NT2/D1 (cell line): ENCODE data around the gene DRC7.

Experiments
- DNase-seq: peaks from one replicate; pipeline ENCODE4 v3.0.0-alpha.2; 2011; ENCODE audit warnings: low read depth, low spot score
- H3K27me3 ChIP-seq: 2 replicates; pipeline ENCODE4 v1.6.0; 2011; ENCODE audit warnings: mild to moderate bottlenecking; ENCODE audit not compliant: insufficient read length, insufficient read depth
- H3K36me3 ChIP-seq: 2 replicates; pipeline ENCODE4 v1.6.1; 2011; ENCODE audit warnings: mild to moderate bottlenecking, low read length, mixed read lengths; ENCODE audit not compliant: insufficient read depth, insufficient read length
- H3K4me1 ChIP-seq: 2 replicates; pipeline ENCODE4 v1.5.1; 2011; ENCODE audit not compliant: insufficient read depth, insufficient read length
- H3K4me3 ChIP-seq: 2 replicates; pipeline ENCODE4 v1.5.1; 2011; ENCODE audit warnings: low read depth; ENCODE audit not compliant: insufficient read length
- H3K9ac ChIP-seq: 2 replicates; pipeline ENCODE4 v1.6.0; 2011; ENCODE audit warnings: low read depth; ENCODE audit not compliant: insufficient read length
- H3K9me3 ChIP-seq: 2 replicates; pipeline ENCODE4 v1.5.1; 2011; ENCODE audit warnings: mild to moderate bottlenecking, low read length; ENCODE audit not compliant: insufficient read depth
- SUZ12 ChIP-seq: IDR thresholded peaks from 2 replicates; pipeline ENCODE4 v1.6.1; 2011; ENCODE audit not compliant: insufficient read length, insufficient read depth; ENCODE audit errors: extremely low read depth
- YY1 ChIP-seq: IDR thresholded peaks from 2 replicates; pipeline ENCODE4 v1.6.1; 2011; ENCODE audit not compliant: insufficient read length, insufficient read depth
- ZNF274 ChIP-seq: IDR thresholded peaks from 2 replicates; pipeline ENCODE4 v1.6.1; 2011; ENCODE audit warnings: mild to moderate bottlenecking, low read depth, low read length

Gene DRC7

GRCh38 chr16:57694725-57695679 lies at the start of gene DRC7:
Gene DRC7, plus strand, starts transcription at chr16:57694806. Its CDS starts 3,144 bp downstream, at chr16:57697950.
- no peak for TF ChIP-seq SUZ12
- no peak for TF ChIP-seq ZNF274
- TF ChIP-seq YY1: no peak
- Histone ChIP-seq H3K27me3 (no peaks in the 10 kb centered on the region), H3K4me3 (no peak within 1 kb of the TSS), H3K4me1 (peaks cover 3% of the 10 kb centered on the region), H3K36me3 (no peaks in the 10 kb centered on the region), H3K9me3 (no peaks in the 10 kb centered on the region; the same call in 1 of the 2 replicates), H3K9ac (no peak within 1 kb of the TSS)
- DNase-seq: peak; percentile 64

GRCh38 chr16:57645169-57645568 lies 49.4 kb upstream of the DRC7 start:
- Histone ChIP-seq H3K9me3 (no peaks in the 10 kb centered on the region), H3K9ac (no peak overlapping the region), H3K36me3 (peaks cover 5% of the 10 kb centered on the region), H3K4me1 (peaks cover 5% of the 10 kb centered on the region), H3K27me3 (no peaks in the 10 kb centered on the region), H3K4me3 (no peak overlapping the region)
- DNase-seq: no peak
- no peak for TF ChIP-seq SUZ12
- no peak for TF ChIP-seq YY1
- no peak for TF ChIP-seq ZNF274

- Histone ChIP-seq H3K36me3 (peaks cover 5% of the 10 kb centered on the region), H3K9me3 (no peaks in the 10 kb centered on the region), H3K27me3 (no peaks in the 10 kb centered on the region), H3K9ac (no peak overlapping the region), H3K4me1 (peaks cover 5% of the 10 kb centered on the region), H3K4me3 (no peak overlapping the region)
- no peak for TF ChIP-seq YY1
- DNase-seq: no peak
These were observed 48.8 kb upstream of the DRC7 start for GRCh38 chr16:57645691-57646387.

- H3K9me3 ChIP-seq: no peaks in the 10 kb centered on the region
- TF ChIP-seq YY1 (no peak), SUZ12 (no peak), ZNF274 (no peak)
- no peak for DNase-seq
- H3K4me1 ChIP-seq: peaks cover 7% of the 10 kb centered on the region
- H3K4me3 ChIP-seq: no peak overlapping the region
- H3K27me3 ChIP-seq: no peaks in the 10 kb centered on the region
- H3K36me3 ChIP-seq: peaks cover 9% of the 10 kb centered on the region
- H3K9ac ChIP-seq: no peak overlapping the region
These were observed 48.1 kb upstream of the DRC7 start for GRCh38 chr16:57646388-57647039.

- H3K4me1 ChIP-seq: peaks cover 8% of the 10 kb centered on the region
- no peak overlapping the region for H3K9ac ChIP-seq
- H3K27me3 ChIP-seq: no peaks in the 10 kb centered on the region
- no peak overlapping the region for H3K4me3 ChIP-seq
- H3K36me3 ChIP-seq: peaks cover 9% of the 10 kb centered on the region
- TF ChIP-seq SUZ12 (no peak), YY1 (no peak), ZNF274 (no peak)
- DNase-seq: no peak
- no peaks in the 10 kb centered on the region for H3K9me3 ChIP-seq
These were observed 47.3 kb upstream of the DRC7 start for GRCh38 chr16:57647136-57647875.

- DNase-seq: no peak
- Histone ChIP-seq H3K9me3 (no peaks in the 10 kb centered on the region), H3K36me3 (peaks cover 9% of the 10 kb centered on the region), H3K4me3 (no peak overlapping the region), H3K4me1 (peaks cover 10% of the 10 kb centered on the region), H3K9ac (no peak overlapping the region), H3K27me3 (no peaks in the 10 kb centered on the region)
- TF ChIP-seq ZNF274 (no peak), YY1 (no peak), SUZ12 (no peak)
These were observed 46.5 kb upstream of the DRC7 start for GRCh38 chr16:57648125-57648524.
